HG02642 (cell line): ENCODE measurements around the gene BOLA2B.

Source experiments
- ATAC-seq: cut with Tn5 transposase; IDR thresholded peaks from one replicate; pipeline ENCODE4 v1.9.1; 2021; ENCODE audit warnings: mild to moderate bottlenecking; ENCODE audit not compliant: unreplicated experiment, poor library complexity

BOLA2B gene

DNA sequence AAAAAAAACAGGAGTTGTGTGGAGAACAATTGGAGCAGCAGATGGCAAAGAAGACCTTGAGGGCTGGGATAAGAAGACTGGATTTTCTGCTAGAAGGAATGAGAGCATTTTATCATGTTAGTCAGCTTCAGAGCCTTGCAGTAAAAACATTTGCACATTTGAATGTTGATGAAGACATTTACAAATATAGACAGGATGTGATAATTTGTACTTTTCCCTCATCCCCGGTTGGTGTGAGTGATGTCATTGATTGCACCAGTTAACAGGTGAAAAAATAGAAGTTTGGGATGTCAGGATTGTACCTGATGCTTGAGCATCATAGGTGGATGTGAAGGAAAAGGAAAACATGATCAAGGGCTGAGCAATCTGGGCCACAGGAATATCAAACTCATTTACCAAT, 47.8 kb downstream of the BOLA2B start:
- ATAC-seq, result no peak

DNA sequence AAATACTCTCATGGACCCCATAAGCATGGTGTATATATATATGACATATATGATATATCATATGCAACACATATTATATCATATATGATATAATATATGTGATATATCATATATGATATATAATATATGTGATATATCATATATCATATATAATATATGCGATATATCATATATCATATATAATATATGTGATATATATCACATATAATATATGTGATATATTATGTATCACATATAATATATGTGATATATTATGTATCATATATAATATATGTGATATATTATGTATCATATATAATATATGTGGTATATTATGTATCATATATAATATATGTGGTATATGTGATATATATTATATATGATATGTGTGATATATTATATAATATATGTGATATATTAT, 48.5 kb downstream of the BOLA2B start:
- ATAC-seq, result no peak

DNA sequence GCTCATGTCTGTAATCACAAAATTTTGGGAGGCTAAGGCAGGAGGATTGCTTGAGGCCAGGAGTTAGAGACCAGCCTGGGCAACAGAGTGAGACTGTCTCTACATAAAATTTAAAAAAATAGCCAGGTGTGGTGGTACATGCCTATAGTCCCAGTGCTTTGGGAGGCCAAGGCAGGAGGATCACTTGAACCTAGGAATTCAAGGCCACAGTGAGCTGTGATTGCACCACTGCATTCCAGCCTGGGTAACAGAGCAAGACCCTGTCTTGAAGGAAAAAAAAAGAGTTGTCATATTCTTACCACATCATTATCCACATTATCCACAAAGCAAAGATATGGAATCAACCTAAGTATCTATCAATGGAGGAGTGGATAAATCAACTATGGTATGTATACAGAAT, 49.4 kb downstream of the BOLA2B start:
- no peak for ATAC-seq

DNA sequence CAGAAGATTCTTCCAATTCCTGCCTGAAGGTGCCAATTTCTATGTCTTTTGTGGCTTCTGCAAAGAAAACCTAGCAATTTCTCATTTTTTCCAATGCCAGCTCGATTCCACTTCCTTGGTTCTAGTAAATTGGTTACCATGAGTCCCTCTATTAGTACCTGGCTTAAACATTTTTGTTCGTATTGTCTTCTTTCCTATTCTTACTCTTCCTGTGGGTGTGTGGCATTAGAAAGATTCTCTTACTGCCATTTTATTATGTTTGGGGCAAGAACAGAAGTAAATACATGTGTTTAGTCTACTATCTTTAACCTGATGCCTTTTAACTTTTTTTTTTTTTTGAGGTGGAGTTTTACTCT, 50.1 kb downstream of the BOLA2B start:
- no peak for ATAC-seq
